GM10266 (cell line): Measurements from ENCODE around the gene NPAS3.

Experiments used
- DNase-seq: peaks from one replicate; pipeline ENCODE4 v3.0.0; 2012; ENCODE audit errors: extremely low spot score
- TF ChIP-seq, protein P1 (sequence below): IDR thresholded peaks from 2 replicates; pipeline ENCODE4 v1.5.1; 2012; ENCODE audit warnings: mild to moderate bottlenecking, low read depth; ENCODE audit not compliant: control insufficient read depth, insufficient read depth; ENCODE audit errors: missing control alignments

NPAS3 gene

DNA sequence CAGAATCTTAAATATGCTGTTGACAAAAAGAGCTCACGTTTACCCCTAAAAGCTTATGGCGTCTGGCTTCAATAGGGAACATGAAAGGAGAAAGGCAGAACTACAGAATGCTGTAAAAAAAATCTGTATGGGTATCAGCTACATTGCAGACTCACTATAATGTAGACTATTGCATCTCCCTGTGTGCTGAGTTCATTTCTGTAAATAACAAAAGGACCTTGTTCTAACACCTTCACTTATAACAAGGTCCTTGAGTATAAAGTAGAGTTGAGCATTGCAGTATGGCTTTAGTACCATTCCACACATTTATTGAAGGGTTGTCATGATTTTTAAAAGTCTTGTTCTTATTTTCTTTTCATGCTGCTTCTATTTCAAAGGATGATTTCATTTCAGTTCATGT is 165.3 kb downstream of the NPAS3 start:
- TF ChIP-seq, protein P1, sequence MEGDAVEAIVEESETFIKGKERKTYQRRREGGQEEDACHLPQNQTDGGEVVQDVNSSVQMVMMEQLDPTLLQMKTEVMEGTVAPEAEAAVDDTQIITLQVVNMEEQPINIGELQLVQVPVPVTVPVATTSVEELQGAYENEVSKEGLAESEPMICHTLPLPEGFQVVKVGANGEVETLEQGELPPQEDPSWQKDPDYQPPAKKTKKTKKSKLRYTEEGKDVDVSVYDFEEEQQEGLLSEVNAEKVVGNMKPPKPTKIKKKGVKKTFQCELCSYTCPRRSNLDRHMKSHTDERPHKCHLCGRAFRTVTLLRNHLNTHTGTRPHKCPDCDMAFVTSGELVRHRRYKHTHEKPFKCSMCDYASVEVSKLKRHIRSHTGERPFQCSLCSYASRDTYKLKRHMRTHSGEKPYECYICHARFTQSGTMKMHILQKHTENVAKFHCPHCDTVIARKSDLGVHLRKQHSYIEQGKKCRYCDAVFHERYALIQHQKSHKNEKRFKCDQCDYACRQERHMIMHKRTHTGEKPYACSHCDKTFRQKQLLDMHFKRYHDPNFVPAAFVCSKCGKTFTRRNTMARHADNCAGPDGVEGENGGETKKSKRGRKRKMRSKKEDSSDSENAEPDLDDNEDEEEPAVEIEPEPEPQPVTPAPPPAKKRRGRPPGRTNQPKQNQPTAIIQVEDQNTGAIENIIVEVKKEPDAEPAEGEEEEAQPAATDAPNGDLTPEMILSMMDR: no peak
- DNase-seq: no peak

DNA sequence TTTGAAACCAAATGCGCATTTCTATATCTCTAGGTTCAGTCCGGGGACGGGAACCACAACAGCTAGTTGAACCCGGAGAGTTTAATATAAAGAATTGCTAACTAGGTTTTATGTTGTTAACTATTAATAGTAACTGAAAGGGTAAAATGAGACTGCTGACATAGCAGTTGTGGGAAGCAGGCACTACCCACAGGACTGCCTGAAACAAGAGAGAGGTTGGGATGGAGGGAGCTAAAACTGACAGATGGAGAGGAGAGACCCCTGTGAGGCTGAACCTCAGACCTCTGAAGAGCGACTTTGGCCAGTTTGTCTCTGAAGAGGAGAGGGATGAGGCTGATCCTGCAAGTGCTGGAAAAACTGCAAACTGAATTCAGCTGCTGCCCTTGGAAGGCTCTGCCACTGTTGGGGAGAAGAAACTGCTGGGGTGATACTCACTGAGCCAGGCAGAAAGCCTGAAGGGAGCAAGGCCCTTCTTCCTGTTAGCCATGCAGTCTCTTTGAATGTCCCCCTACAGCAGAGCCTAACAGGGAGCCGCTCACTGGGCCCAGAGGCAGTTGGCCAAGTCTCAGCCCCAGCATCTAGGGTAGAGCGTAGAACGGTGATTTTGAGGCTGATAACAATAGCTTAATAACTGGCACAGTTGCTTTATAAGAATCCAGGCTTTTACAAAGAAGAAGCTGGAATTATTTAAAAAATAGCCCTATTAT is 172.2 kb downstream of the NPAS3 start:
- TF ChIP-seq, protein P1: no peak
- DNase-seq: no peak

DNA sequence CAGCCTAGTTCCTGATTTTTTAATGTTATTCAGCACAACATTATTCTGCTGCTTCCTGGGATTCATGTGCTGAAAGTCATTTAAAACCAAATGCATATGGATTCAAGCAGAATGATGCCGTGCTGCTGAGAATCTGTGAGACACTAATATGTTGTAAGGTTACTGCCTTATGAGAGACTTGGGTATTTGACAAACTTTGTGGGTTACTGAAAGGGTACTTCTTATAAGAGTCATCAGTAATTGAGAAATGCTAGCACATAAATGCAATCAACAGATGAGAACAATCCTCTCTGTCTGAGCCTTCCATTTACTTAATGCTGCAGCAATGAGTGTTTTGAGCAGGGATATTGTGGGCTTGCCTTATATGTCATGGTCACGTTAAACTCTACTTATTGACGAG is 175.7 kb downstream of the NPAS3 start:
- TF ChIP-seq, protein P1: no peak
- DNase-seq: no peak

DNA sequence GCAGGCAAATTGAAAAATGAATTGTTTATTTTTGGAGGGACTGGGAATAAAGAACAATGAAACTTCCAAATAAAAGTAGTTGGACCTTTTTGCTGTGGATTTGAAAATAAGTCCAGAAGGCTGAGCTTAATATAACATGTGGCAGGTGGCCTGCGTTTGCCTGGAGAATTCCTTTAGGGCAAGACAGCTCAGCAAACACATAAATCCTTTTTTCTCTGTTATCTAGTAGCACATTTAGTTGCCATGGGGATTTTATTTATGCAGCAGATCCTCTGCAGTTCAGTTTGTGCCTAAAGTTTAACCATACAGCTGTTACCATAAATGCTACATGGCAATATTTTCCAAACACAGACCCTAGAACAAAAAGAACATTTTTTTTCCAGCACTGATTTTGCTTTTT is 180.0 kb downstream of the NPAS3 start:
- TF ChIP-seq, protein P1: no peak

DNA sequence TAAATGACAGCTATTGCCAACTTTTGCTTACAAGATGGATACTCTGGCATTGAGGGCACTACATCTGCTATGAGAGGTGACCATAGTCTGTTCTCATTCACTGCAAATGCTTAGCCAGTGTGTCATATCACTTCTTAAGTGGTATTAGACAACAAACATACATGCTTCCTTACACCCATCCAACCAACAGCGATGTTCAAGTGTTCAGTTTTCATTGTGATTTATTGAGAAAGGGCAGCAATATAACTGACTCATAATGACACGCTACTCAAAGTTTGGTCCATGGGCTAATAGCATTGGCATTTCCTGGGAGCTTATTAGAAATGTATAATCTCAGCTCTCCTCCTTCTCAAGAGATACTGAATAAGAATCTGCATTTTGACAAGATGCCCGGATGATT is 181.7 kb downstream of the NPAS3 start:
- TF ChIP-seq, protein P1: no peak
- DNase-seq: no peak

More for the DNA sequence above, 180.0 kb downstream of the NPAS3 start:
- no peak for DNase-seq

DNA sequence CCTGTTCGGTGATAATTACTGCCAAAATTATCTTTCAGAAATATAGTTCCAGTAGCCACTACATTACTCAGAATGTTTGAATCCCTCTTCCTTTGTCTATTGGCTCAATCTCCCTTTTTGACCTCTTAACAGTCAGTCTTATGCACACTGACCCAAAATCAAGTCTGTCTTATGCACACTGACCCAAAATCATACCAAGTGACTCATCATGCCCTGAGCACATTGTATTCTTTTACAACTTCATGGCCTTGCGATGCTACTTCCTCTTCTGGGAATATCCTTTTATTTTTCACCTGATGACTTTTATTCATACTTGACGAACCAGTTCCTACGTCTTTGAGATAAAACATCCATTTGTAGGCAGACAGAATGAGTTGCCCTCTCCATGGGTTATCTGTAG is 182.3 kb downstream of the NPAS3 start:
- TF ChIP-seq, protein P1: no peak
- no peak for DNase-seq

DNA sequence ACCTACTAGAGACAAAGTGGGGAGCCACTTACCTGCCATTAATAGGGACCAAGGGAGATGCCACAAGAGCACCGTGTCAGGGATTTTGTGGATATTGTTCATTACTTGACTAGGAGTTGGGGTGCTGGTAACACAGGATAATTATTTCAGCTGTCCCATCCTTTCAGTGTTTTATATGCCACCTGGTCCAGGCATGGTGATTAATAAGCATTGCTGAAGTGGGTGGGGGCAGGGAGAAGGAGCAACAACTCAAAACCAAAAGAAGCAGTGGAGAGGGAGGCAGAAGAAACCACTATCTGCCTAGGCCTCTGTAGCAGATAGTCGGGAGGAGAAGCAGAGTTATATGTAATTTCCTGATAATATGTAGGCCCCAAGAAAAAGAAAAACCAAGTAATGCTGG is 184.6 kb downstream of the NPAS3 start:
- TF ChIP-seq, protein P1: no peak
- DNase-seq: no peak
